ENCODE measurements around the gene ZKSCAN2.

The ZKSCAN2 gene

GRCh38 chr16:25257956-25258860 lies 563 bp upstream of the ZKSCAN2 start (continued):
- no peak for TF ChIP-seq ZNF248 (tag by site-specific recombination; IDR thresholded peaks at IDR 0.05)
- TF ChIP-seq ZBTB8A (tag by site-specific recombination; IDR thresholded peaks at IDR 0.05) = peak; percentile 87
- TF ChIP-seq YY1 (tag by site-specific recombination; IDR thresholded peaks at IDR 0.05) = peak; percentile 83
- TF ChIP-seq ZNF324 (tag by site-specific recombination; IDR thresholded peaks at IDR 0.05) = peak; percentile 99
- TF ChIP-seq ZNF585B (tag by site-specific recombination; IDR thresholded peaks at IDR 0.05) = peak; percentile 30
- peak; percentile 86 for TF ChIP-seq PRDM10 (tag by site-specific recombination; IDR thresholded peaks at IDR 0.05)
- no peak for TF ChIP-seq ZNF214 (tag by site-specific recombination; IDR thresholded peaks at IDR 0.05; ENCODE audit: borderline replicate concordance)
- peak; percentile 100 for TF ChIP-seq ZNF473 (tag by site-specific recombination; IDR thresholded peaks at IDR 0.05)
- TF ChIP-seq ZBTB7A (tag by site-specific recombination; IDR thresholded peaks at IDR 0.05; ENCODE audit: low read depth) = peak; percentile 97
- TF ChIP-seq SP7 (tag by site-specific recombination; IDR thresholded peaks at IDR 0.05) = peak; percentile 96
- TF ChIP-seq ZNF362 (tag by site-specific recombination; IDR thresholded peaks at IDR 0.05) = peak; percentile 80; the same call in 1 of the 2 replicates
- peak; percentile 73; the same call in 1 of the 2 replicates for TF ChIP-seq ATF2 (tag by site-specific recombination; IDR thresholded peaks at IDR 0.05; ENCODE audit: low read depth)
- TF ChIP-seq OSR2 (tag by site-specific recombination; IDR thresholded peaks at IDR 0.05) = peak; percentile 44
- peak; percentile 94 for TF ChIP-seq ZNF792 (tag by site-specific recombination; IDR thresholded peaks at IDR 0.05)
- peak; percentile 95 for TF ChIP-seq INSM2 (tag by site-specific recombination; IDR thresholded peaks at IDR 0.05)
- TF ChIP-seq ZNF571 (tag by site-specific recombination; IDR thresholded peaks at IDR 0.05) = no peak
- TF ChIP-seq GLI4 (tag by site-specific recombination; IDR thresholded peaks at IDR 0.05) = peak; percentile 99
- TF ChIP-seq CTCF (tag by site-specific recombination; IDR thresholded peaks at IDR 0.05) = peak; percentile 44; the same call in 1 of the 2 replicates
- no peak for TF ChIP-seq SALL2 (tag by site-specific recombination; IDR thresholded peaks at IDR 0.05; ENCODE audit: borderline replicate concordance)
- no peak for TF ChIP-seq TCF7L2 (IDR thresholded peaks at IDR 0.05; ENCODE audit: borderline replicate concordance, low read depth, low read length)
- TF ChIP-seq PRDM2 (tag by site-specific recombination; IDR thresholded peaks at IDR 0.05; ENCODE audit: borderline replicate concordance) = peak; percentile 86; the same call in 1 of the 2 replicates
- no peak for TF ChIP-seq ZNF560 (tag by site-specific recombination; IDR thresholded peaks at IDR 0.05; ENCODE audit: borderline replicate concordance)
- no peak for TF ChIP-seq EGR2 (tag by site-specific recombination; IDR thresholded peaks at IDR 0.05; ENCODE audit: low read depth)

Measured in HEK293 (cell line).